ENCODE measurements around the gene U2AF1L4. TPM values are rescaled to one million over a fixed set of nuclear protein-coding genes. Genes with fewer than 3 reads are reported as not detected.
A peak's percentile ranks its signal among the peaks of the same experiment; 100 is the strongest.

The U2AF1L4 gene
- total RNA-seq, 2 experiments from 2014 or later: 35.0 to 38.1 TPM

GRCh38 chr19:35740108-35740422 is 5.2 kb downstream of the U2AF1L4 start:
- Mint-ChIP-seq H3K9me3 (no peaks in the 10 kb centered on the region), H3K27ac (peak overlapping the region; percentile 47), H3K4me3 (peak overlapping the region; percentile 88), H3K4me1 (peaks cover 48% of the 10 kb centered on the region), H3K36me3 (ENCODE audit: low read depth) (peaks cover 32% of the 10 kb centered on the region), H3K27me3 (no peaks in the 10 kb centered on the region)
- ChIA-PET POLR2A (no interaction called here), CTCF (interaction anchor here (0.6 to 2.3 kb wide), 14 partner anchors 8 to 591 kb away, joined by 3 to 11 read pairs (median 4); partner anchors contain the start of genes LIN37 and ZBTB32)
- DNase-seq: no peak

- DNase-seq: no peak
- H3K4me3 Mint-ChIP-seq: peak overlapping the region; percentile 88
- ChIA-PET POLR2A (no interaction called here), CTCF (interaction anchor here (0.8 to 2.3 kb wide), 10 partner anchors 9 to 192 kb away, joined by 3 to 11 read pairs (median 4); partner anchors contain the start of genes LIN37 and ZBTB32)
- H3K36me3 Mint-ChIP-seq (ENCODE audit: low read depth): peaks cover 36% of the 10 kb centered on the region
- H3K9me3 Mint-ChIP-seq: no peaks in the 10 kb centered on the region
- H3K4me1 Mint-ChIP-seq: peaks cover 47% of the 10 kb centered on the region
- H3K27ac Mint-ChIP-seq: peak overlapping the region; percentile 47
- H3K27me3 Mint-ChIP-seq: no peaks in the 10 kb centered on the region
Observed at GRCh38 chr19:35739275-35740107, 5.7 kb downstream of the U2AF1L4 start.

GRCh38 chr19:35738887-35739229 is 6.4 kb downstream of the U2AF1L4 start:
- H3K4me3 Mint-ChIP-seq: no peak overlapping the region

GRCh38 chr19:35738021-35738886 is 7.0 kb downstream of the U2AF1L4 start:
- ChIA-PET POLR2A (interaction anchor here (0.6 kb wide), 1 partner anchor 10 kb away, joined by 3 read pairs; the partner anchor contains the start of gene LIN37), CTCF (interaction anchor here (0.6 to 2.2 kb wide), 7 partner anchors 7 to 392 kb away, joined by 3 to 13 read pairs (median 4); partner anchors contain the start of genes ALKBH6, PSENEN and U2AF1L4)
- Mint-ChIP-seq H3K27ac (no peak overlapping the region), H3K4me3 (no peak overlapping the region), H3K27me3 (no peaks in the 10 kb centered on the region), H3K36me3 (ENCODE audit: low read depth) (peaks cover 38% of the 10 kb centered on the region), H3K9me3 (no peaks in the 10 kb centered on the region), H3K4me1 (peaks cover 38% of the 10 kb centered on the region)
- DNase-seq: no peak

More at GRCh38 chr19:35738887-35739229, 6.4 kb downstream of the U2AF1L4 start:
- Mint-ChIP-seq H3K27me3 (no peaks in the 10 kb centered on the region), H3K27ac (no peak overlapping the region), H3K9me3 (no peaks in the 10 kb centered on the region), H3K4me1 (peaks cover 41% of the 10 kb centered on the region), H3K36me3 (ENCODE audit: low read depth) (peaks cover 38% of the 10 kb centered on the region)
- ChIA-PET CTCF (interaction anchor here (1.0 to 2.3 kb wide), 4 partner anchors 9 to 35 kb away, joined by 3 to 11 read pairs (median 6); partner anchors contain the start of genes LIN37 and ZBTB32), POLR2A (no interaction called here)
- DNase-seq: no peak

GRCh38 chr19:35736913-35737886 is 8.0 kb downstream of the U2AF1L4 start:
- Mint-ChIP-seq H3K4me1 (peaks cover 28% of the 10 kb centered on the region), H3K27ac (no peak overlapping the region), H3K4me3 (no peak overlapping the region), H3K9me3 (no peaks in the 10 kb centered on the region), H3K27me3 (no peaks in the 10 kb centered on the region), H3K36me3 (ENCODE audit: low read depth) (peaks cover 30% of the 10 kb centered on the region)
- ChIA-PET CTCF (interaction anchor here (0.6 to 2.2 kb wide), 11 partner anchors 8 to 393 kb away, joined by 3 to 13 read pairs (median 3); partner anchors contain the start of genes ALKBH6, LIN37, PSENEN and U2AF1L4), POLR2A (no interaction called here)
- peak; percentile 48 for DNase-seq

GRCh38 chr19:35734889-35735288 is 10.3 kb downstream of the U2AF1L4 start:
- H3K36me3 Mint-ChIP-seq (ENCODE audit: low read depth): peaks cover 45% of the 10 kb centered on the region
- no peak for DNase-seq
- CTCF ChIA-PET: no interaction called here
- POLR2A ChIA-PET: no interaction called here
- H3K4me3 Mint-ChIP-seq: no peak overlapping the region
- no peaks in the 10 kb centered on the region for H3K9me3 Mint-ChIP-seq
- peaks cover 21% of the 10 kb centered on the region for H3K4me1 Mint-ChIP-seq
- H3K27me3 Mint-ChIP-seq: no peaks in the 10 kb centered on the region
- no peak overlapping the region for H3K27ac Mint-ChIP-seq

GRCh38 chr19:35734273-35734672 is 10.9 kb downstream of the U2AF1L4 start:
- no peak overlapping the region for H3K27ac Mint-ChIP-seq
- ChIA-PET POLR2A (no interaction called here), CTCF (no interaction called here)
- H3K36me3 Mint-ChIP-seq (ENCODE audit: low read depth): peaks cover 49% of the 10 kb centered on the region
- DNase-seq: no peak
- H3K27me3 Mint-ChIP-seq: no peaks in the 10 kb centered on the region
- no peaks in the 10 kb centered on the region for H3K9me3 Mint-ChIP-seq
- H3K4me3 Mint-ChIP-seq: no peak overlapping the region
- H3K4me1 Mint-ChIP-seq: peaks cover 16% of the 10 kb centered on the region

- no peaks in the 10 kb centered on the region for H3K9me3 Mint-ChIP-seq
Observed at GRCh38 chr19:35733180-35734125, 11.8 kb downstream of the U2AF1L4 start.

GRCh38 chr19:35732540-35733179 is 12.6 kb downstream of the U2AF1L4 start:
- no peak for DNase-seq
- POLR2A ChIA-PET: interaction anchor here (0.6 kb wide), 1 partner anchor 54 kb away, joined by 4 read pairs; no protein-coding TSS in a partner anchor
- Mint-ChIP-seq H3K36me3 (ENCODE audit: low read depth) (peaks cover 55% of the 10 kb centered on the region), H3K27ac (no peak overlapping the region), H3K9me3 (no peaks in the 10 kb centered on the region), H3K4me1 (peaks cover 12% of the 10 kb centered on the region), H3K27me3 (no peaks in the 10 kb centered on the region), H3K4me3 (no peak overlapping the region)
- CTCF ChIA-PET: interaction anchor here (0.7 to 0.9 kb wide), 2 partner anchors 8 to 9 kb away, joined by 3 read pairs; no protein-coding TSS in a partner anchor

More at GRCh38 chr19:35733180-35734125, 11.8 kb downstream of the U2AF1L4 start:
- Mint-ChIP-seq H3K36me3 (ENCODE audit: low read depth) (peaks cover 54% of the 10 kb centered on the region), H3K27me3 (no peaks in the 10 kb centered on the region), H3K4me1 (peaks cover 12% of the 10 kb centered on the region), H3K27ac (no peak overlapping the region), H3K4me3 (no peak overlapping the region)
- CTCF ChIA-PET: no interaction called here
- DNase-seq: no peak
- POLR2A ChIA-PET: no interaction called here

- DNase-seq: no peak
- Mint-ChIP-seq H3K27me3 (no peaks in the 10 kb centered on the region), H3K9me3 (no peaks in the 10 kb centered on the region), H3K27ac (no peak overlapping the region), H3K4me3 (no peak overlapping the region), H3K4me1 (peaks cover 5% of the 10 kb centered on the region), H3K36me3 (ENCODE audit: low read depth) (peaks cover 53% of the 10 kb centered on the region)
- CTCF ChIA-PET: interaction anchor here (0.7 to 0.9 kb wide), 2 partner anchors 9 kb away, joined by 3 read pairs; no protein-coding TSS in a partner anchor
- POLR2A ChIA-PET: no interaction called here
Observed at GRCh38 chr19:35731779-35732405, 13.3 kb downstream of the U2AF1L4 start.

Measured in activated CD4-positive, alpha-beta T cell treated with anti-CD3 and anti-CD28 coated beads, Interleukin-2, amount 10 ng/mL, durations not matched to agents 7 days and 5 days (primary cell).